Glutamatergic neuron (in vitro differentiated cells): ENCODE measurements around the gene ROR2. TPM values are rescaled to one million over a fixed set of nuclear protein-coding genes. Genes with fewer than 3 reads are reported as not detected.

Experiments
- DNase-seq: peaks from one replicate; pipeline ENCODE4 v3.0.0; 2022
- H3K27ac Mint-ChIP-seq: one replicate; pipeline ENCODE4 v1.8.0; 2020; ENCODE audit warnings: mild to moderate bottlenecking, mixed read lengths, inconsistent platforms; ENCODE audit not compliant: unreplicated experiment
- H3K27me3 Mint-ChIP-seq: one replicate; pipeline ENCODE4 v1.8.0; 2020; ENCODE audit warnings: mild to moderate bottlenecking, moderate library complexity, mixed read lengths, inconsistent platforms; ENCODE audit not compliant: unreplicated experiment
- H3K36me3 Mint-ChIP-seq: one replicate; pipeline ENCODE4 v1.8.0; 2020; ENCODE audit warnings: mild to moderate bottlenecking, mixed read lengths, inconsistent platforms; ENCODE audit not compliant: unreplicated experiment
- H3K4me1 Mint-ChIP-seq: one replicate; pipeline ENCODE4 v1.8.0; 2020; ENCODE audit warnings: mild to moderate bottlenecking, low read depth, mixed read lengths, inconsistent platforms; ENCODE audit not compliant: unreplicated experiment
- H3K4me3 Mint-ChIP-seq: one replicate; pipeline ENCODE4 v1.8.0; 2020; ENCODE audit warnings: mild to moderate bottlenecking, mixed read lengths, inconsistent platforms; ENCODE audit not compliant: unreplicated experiment
- H3K9me3 Mint-ChIP-seq: one replicate; pipeline ENCODE4 v1.8.0; 2020; ENCODE audit warnings: mild to moderate bottlenecking, moderate library complexity, mixed read lengths, inconsistent platforms; ENCODE audit not compliant: unreplicated experiment
- microRNA-seq: library from miRNA; unstranded; fragments of <30 nt; microRNA quantifications from one replicate; pipeline ENCODE4, GENCODE V29; 2020; ENCODE audit not compliant: unreplicated experiment
- total RNA-seq: library from RNA; stranded (reverse); fragmentation: NEBNext Ultra II Directional; extraction: Animal tissue kit (Norgen Biotek cat#: 25700); gene quantifications from one replicate; pipeline ENCODE4 v1.2.1, GENCODE V29; 2021; ENCODE audit not compliant: unreplicated experiment
- TF ChIP-seq, protein P1 (sequence below): fragments of 200-600 bp; sonication (generic); IDR thresholded peaks from one replicate; pipeline ENCODE4 v1.5.0; 2021; ENCODE audit not compliant: partially characterized antibody, unreplicated experiment

ROR2 gene
- total RNA-seq, 1 donor from 2014 or later, result 51.1 TPM

DNA sequence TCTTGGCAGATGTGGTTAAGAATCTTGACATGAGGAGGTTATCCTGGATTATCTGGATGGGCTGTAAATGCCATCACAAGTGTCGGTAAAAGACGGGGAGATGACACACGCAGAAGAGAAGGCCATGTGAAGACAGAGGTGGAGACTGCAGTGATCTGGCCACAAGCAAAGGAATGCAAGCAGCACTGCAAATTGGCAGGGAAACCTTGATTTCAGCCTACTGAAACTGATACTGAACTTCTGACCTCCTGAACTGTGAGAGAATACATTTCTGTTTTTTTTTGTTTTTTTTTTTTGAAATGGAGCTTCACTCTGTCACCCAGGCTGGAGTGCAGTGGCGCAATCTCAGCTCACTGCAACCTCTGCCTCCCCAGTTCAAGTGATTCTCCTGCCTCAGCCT lies 433.9 kb downstream of the ROR2 start:
- Mint-ChIP-seq H3K9me3 (peaks cover 4% of the 10 kb centered on the region), H3K27me3 (peaks cover 5% of the 10 kb centered on the region), H3K27ac (no peak overlapping the region), H3K4me3 (no peak overlapping the region), H3K36me3 (peaks cover 7% of the 10 kb centered on the region), H3K4me1 (peaks cover 5% of the 10 kb centered on the region)
- TF ChIP-seq, protein P1, sequence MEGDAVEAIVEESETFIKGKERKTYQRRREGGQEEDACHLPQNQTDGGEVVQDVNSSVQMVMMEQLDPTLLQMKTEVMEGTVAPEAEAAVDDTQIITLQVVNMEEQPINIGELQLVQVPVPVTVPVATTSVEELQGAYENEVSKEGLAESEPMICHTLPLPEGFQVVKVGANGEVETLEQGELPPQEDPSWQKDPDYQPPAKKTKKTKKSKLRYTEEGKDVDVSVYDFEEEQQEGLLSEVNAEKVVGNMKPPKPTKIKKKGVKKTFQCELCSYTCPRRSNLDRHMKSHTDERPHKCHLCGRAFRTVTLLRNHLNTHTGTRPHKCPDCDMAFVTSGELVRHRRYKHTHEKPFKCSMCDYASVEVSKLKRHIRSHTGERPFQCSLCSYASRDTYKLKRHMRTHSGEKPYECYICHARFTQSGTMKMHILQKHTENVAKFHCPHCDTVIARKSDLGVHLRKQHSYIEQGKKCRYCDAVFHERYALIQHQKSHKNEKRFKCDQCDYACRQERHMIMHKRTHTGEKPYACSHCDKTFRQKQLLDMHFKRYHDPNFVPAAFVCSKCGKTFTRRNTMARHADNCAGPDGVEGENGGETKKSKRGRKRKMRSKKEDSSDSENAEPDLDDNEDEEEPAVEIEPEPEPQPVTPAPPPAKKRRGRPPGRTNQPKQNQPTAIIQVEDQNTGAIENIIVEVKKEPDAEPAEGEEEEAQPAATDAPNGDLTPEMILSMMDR, result no peak
- no peak for DNase-seq

DNA sequence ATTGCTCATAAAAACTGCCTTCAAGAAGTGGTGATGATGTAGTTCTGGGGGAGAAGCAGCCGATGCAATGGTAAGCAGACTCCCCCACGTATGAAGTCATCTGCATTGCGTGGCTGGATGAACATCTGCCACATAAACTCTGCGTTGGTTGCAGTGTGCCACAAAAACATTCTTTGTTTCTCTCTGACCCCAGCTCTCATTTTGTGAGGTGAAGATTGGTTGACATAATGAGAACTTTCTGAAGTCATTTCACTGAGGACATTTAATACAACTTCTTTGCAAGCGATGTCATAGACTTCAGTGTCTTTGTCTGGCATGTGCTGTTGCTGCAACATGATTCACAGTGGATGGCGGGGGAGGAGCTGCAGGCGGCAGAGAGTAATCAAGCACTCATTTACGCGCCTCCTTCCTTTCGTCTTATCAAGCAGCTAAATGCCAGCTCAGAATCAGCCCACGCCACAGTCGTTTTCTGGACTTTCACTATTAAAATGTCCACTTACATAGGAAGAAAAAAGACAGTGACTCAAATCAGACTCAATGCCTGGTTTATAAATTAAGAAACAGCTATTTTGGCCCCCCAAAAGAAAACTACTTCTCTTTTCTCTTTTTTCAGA lies 434.8 kb downstream of the ROR2 start:
- Mint-ChIP-seq H3K4me3 (no peak overlapping the region), H3K27ac (peak overlapping the region; percentile 29), H3K36me3 (peaks cover 7% of the 10 kb centered on the region), H3K27me3 (peaks cover 5% of the 10 kb centered on the region), H3K9me3 (peaks cover 4% of the 10 kb centered on the region), H3K4me1 (peaks cover 5% of the 10 kb centered on the region)
- peak; percentile 37 for DNase-seq
- TF ChIP-seq, protein P1, result no peak

Small RNA genes within 50 kb of the gene (microRNA-seq; reads per million reads assigned to microRNA genes)
- gene MIR3910-1 (not detected), gene MIR3910-2 (not detected)

Other genes with a start within 250 kb of the ROR2 start
- 45.9 TPM for gene SPTLC1, start 165.2 kb upstream of the ROR2 start, total RNA-seq